Pancreas (tissue), 10 donors: Measurements from ENCODE around the gene SYNDIG1. TPM values are rescaled to one million over a fixed set of nuclear protein-coding genes. Genes with fewer than 3 reads are reported as not detected.

Experiments used
- ATAC-seq, 4 donors: fragments of 200-7000 bp; cut with Tn5 transposase; one replicate each; pipeline versions ENCODE4 v1.8.0 to v1.9.1; 2020; ENCODE audit warnings: mild to moderate bottlenecking in 4 of 4, moderate library complexity in 4 of 4
- DNase-seq, 6 donors: peaks; one replicate each; pipeline ENCODE4 v3.0.0-alpha.2; 2020
- FAIRE-seq: peaks from 2 replicates; lab custom pipeline; 2012; peaks lifted over from hg19 to GRCh38; lab: Jason Lieb, UNC
- H3K27ac ChIP-seq, 4 donors: fragments of 200-600 bp; sonication (generic); 1 replicate in 3 of 4; 2 replicates in 1 of 4; pipeline versions ENCODE4 v1.5.0 to v1.8.0; 2020
- H3K27me3 ChIP-seq, 4 donors: fragments of 200-600 bp; one replicate each; pipeline ENCODE4 v1.8.0; 2021
- H3K36me3 ChIP-seq, 3 donors: fragments of 200-600 bp; sonication (generic) in 1 of 3; one replicate each; pipeline versions ENCODE4 v1.5.0 to v1.8.0; 2020 to 2021
- H3K4me1 ChIP-seq, 3 donors: fragments of 200-600 bp; one replicate each; pipeline ENCODE4 v1.8.0; 2021
- H3K4me3 ChIP-seq, 4 donors: fragments of 200-600 bp; sonication (generic) in 2 of 4; one replicate each; pipeline versions ENCODE4 v1.5.0 to v1.8.0; 2020 to 2021
- H3K9me3 ChIP-seq, 4 donors: fragments of 200-600 bp; one replicate each; pipeline ENCODE4 v1.8.0; 2021
- CTCF ChIP-seq, 4 donors: fragments of 200-600 bp; sonication (generic) in 3 of 4; IDR thresholded peaks; one replicate each; pipeline versions ENCODE4 v1.5.0 to v1.8.0; 2021; ENCODE audit warnings: antibody characterized with exemption in 4 of 4
- WGBS, 2 donors: extraction: QIAGEN DNeasy Blood & Tissue Kit; methylation state at CpG; one replicate each; pipeline ENCODE4 v1.1.7; 2013; 5-methylcytosine and 5-hydroxymethylcytosine counted together
- intact Hi-C, 3 donors: fragments of 100-400 bp; cut with DNase I; formaldehyde crosslinking; loops; one replicate each; pipeline versions ENCODE4 v1.11.1 to v1.14.2; 2022
- polyA plus RNA-seq, 2 donors: library from polyadenylated mRNA; stranded (reverse); fragments of 200-250 nt; gene quantifications; one replicate each; pipeline ENCODE4 v1.2.3, GENCODE V29; 2013
- total RNA-seq, 6 donors: library from RNA; stranded (reverse); fragmentation: NEBNext Ultra II Directional in 4 of 6; extraction: Animal tissue kit (Norgen Biotek cat#: 25700) in 4 of 6; gene quantifications; one replicate each; pipeline versions ENCODE4 v1.2.1 to v1.2.4, GENCODE V29; 2021 to 2023
- donor health status: healthy with polysubstance abuse.
- donor health status: DM: no; HTN: no; CAD: no; lungs with moderate emphysema.
- donor health status: DM: no; HTN: no; CAD: no.
- donor health status: control.
- donor health status: control.
- donor health status: Bipolar disorder and iron deficiency.
- donor health status: DM: yes; HTN: yes; CAD: no.
- donor health status: DM: no; HTN: no; CAD: no.
- donor health status: DM: no; HTN: no; CAD: no.
- donor health status: DM: yes; HTN: yes; CAD: no.

SYNDIG1 gene
- total and polyA plus RNA-seq, 8 donors, result 0.04 to 0.46 (median 0.23) TPM; not detected in 1

GRCh38 chr20:24452498-24453127, 16.8 kb upstream of the SYNDIG1 start:
- no peaks in the 10 kb centered on the region for H3K9me3 ChIP-seq
- intact Hi-C loops, result no loop called here
- H3K27me3 ChIP-seq, result peaks cover 0 to 8% (median 0%) of the 10 kb centered on the region in 4 donors
- H3K36me3 ChIP-seq, result no peaks in the 10 kb centered on the region
- no peak for ATAC-seq
- FAIRE-seq, result no peak
- no peaks in the 10 kb centered on the region for H3K4me1 ChIP-seq
- no peak overlapping the region for H3K27ac ChIP-seq
- H3K4me3 ChIP-seq, result no peak overlapping the region
- no peak for DNase-seq
- 61 to 85% methylated on average over 9 of the region's 9 CpGs for WGBS, 2 donors
- TF ChIP-seq CTCF (IDR thresholded peaks at IDR 0.05), result no peak

- DNase-seq, result no peak
- no peak overlapping the region for H3K4me3 ChIP-seq
- no peak for ATAC-seq
- intact Hi-C loops, result no loop called here
- no peak for TF ChIP-seq CTCF (IDR thresholded peaks at IDR 0.05)
- no peaks in the 10 kb centered on the region for H3K36me3 ChIP-seq
- peaks cover 0 to 8% (median 0%) of the 10 kb centered on the region in 4 donors for H3K27me3 ChIP-seq
- no peak overlapping the region for H3K27ac ChIP-seq
- WGBS, 2 donors, result 43 to 60% methylated on average over 2 of the region's 2 CpGs
- FAIRE-seq, result no peak
- H3K9me3 ChIP-seq, result no peaks in the 10 kb centered on the region
- H3K4me1 ChIP-seq, result no peaks in the 10 kb centered on the region
These were observed 15.6 kb upstream of the SYNDIG1 start for GRCh38 chr20:24453869-24454268.

- Histone ChIP-seq H3K27ac (no peak overlapping the region), H3K4me3 (no peak overlapping the region), H3K4me1 (no peaks in the 10 kb centered on the region), H3K36me3 (no peaks in the 10 kb centered on the region), H3K27me3 (peaks cover 0 to 8% (median 0%) of the 10 kb centered on the region in 4 donors), H3K9me3 (no peaks in the 10 kb centered on the region)
- no peak for ATAC-seq
- intact Hi-C loops, result no loop called here
- no peak for TF ChIP-seq CTCF (IDR thresholded peaks at IDR 0.05)
- DNase-seq, result no peak
- FAIRE-seq, result no peak
- WGBS, 2 donors, result 42 to 47% methylated on average over 6 of the region's 6 CpGs
These were observed 14.3 kb upstream of the SYNDIG1 start for GRCh38 chr20:24455081-24455480.

GRCh38 chr20:24456398-24456781, 13.0 kb upstream of the SYNDIG1 start:
- peaks cover 0 to 8% (median 0%) of the 10 kb centered on the region in 4 donors for H3K27me3 ChIP-seq
- intact Hi-C loops, result no loop called here
- H3K4me1 ChIP-seq, result no peaks in the 10 kb centered on the region
- no peaks in the 10 kb centered on the region for H3K9me3 ChIP-seq
- no peak for ATAC-seq
- no peak for FAIRE-seq
- no peak overlapping the region for H3K4me3 ChIP-seq
- WGBS, 2 donors, result 45 to 63% methylated on average over 3 of the region's 3 CpGs
- no peaks in the 10 kb centered on the region for H3K36me3 ChIP-seq
- no peak overlapping the region for H3K27ac ChIP-seq
- DNase-seq, result no peak
- TF ChIP-seq CTCF (IDR thresholded peaks at IDR 0.05), result no peak

GRCh38 chr20:24458436-24458835, 11.0 kb upstream of the SYNDIG1 start:
- DNase-seq (no peak), ATAC-seq (no peak), FAIRE-seq (no peak)
- peaks cover 0 to 8% (median 0%) of the 10 kb centered on the region in 4 donors for H3K27me3 ChIP-seq
- H3K9me3 ChIP-seq, result no peaks in the 10 kb centered on the region
- no peaks in the 10 kb centered on the region for H3K4me1 ChIP-seq
- H3K27ac ChIP-seq, result no peak overlapping the region
- TF ChIP-seq CTCF (IDR thresholded peaks at IDR 0.05), result no peak
- intact Hi-C loops, result no loop called here
- WGBS, 2 donors, result 23 to 38% methylated on average over 2 of the region's 2 CpGs
- H3K36me3 ChIP-seq, result no peaks in the 10 kb centered on the region
- H3K4me3 ChIP-seq, result no peak overlapping the region
